Measurements from ENCODE around the gene PRRT4. TPM values are rescaled to one million over a fixed set of nuclear protein-coding genes. Genes with fewer than 3 reads are reported as not detected.
A peak's percentile ranks its signal among the peaks of the same experiment; 100 is the strongest.

PRRT4 gene
- total and polyA plus RNA-seq, 9 of the 15 experiments (the other 6 are each of a cell fraction or from before 2014, with no cell fraction given) = not detected

- no peak for TF ChIP-seq ZBTB9 (CRISPR knock-in tag; IDR thresholded peaks at IDR 0.05)
- TF ChIP-seq ZFP36 (IDR thresholded peaks at IDR 0.05; ENCODE audit: low read depth, low read length, partially characterized antibody) = no peak
- TF ChIP-seq HES1 (IDR thresholded peaks at IDR 0.05; ENCODE audit: low read depth) = no peak
- no peak for TF ChIP-seq SAP30 (IDR thresholded peaks at IDR 0.05; ENCODE audit: borderline replicate concordance, insufficient read depth, low read depth, low read length, poor library complexity, severe bottlenecking)
- no peak for TF ChIP-seq SNRNP70 (optimal IDR thresholded peaks at IDR 0.05; ENCODE audit: low read depth, low read length)
- TF ChIP-seq CBFA2T3 (IDR thresholded peaks at IDR 0.05) = no peak
- no peak for TF ChIP-seq ZNF174 (CRISPR knock-in tag; IDR thresholded peaks at IDR 0.05)
- TF ChIP-seq ARNT (IDR thresholded peaks at IDR 0.05) = no peak
- TF ChIP-seq ZNF316 (IDR thresholded peaks at IDR 0.05) = peak; percentile 55
- no peak for TF ChIP-seq MBD1 (CRISPR knock-in tag; IDR thresholded peaks at IDR 0.05)
- peak; percentile 22 for TF ChIP-seq DACH1 (IDR thresholded peaks at IDR 0.05; ENCODE audit: partially characterized antibody)
- no peak for TF ChIP-seq BMI1 (IDR thresholded peaks at IDR 0.05; ENCODE audit: low read length)
- 0 out of 2 replicates have a peak, but pooled peaks have one; percentile 27 for TF ChIP-seq TFAP4 (CRISPR knock-in tag; IDR thresholded peaks at IDR 0.05; ENCODE audit: borderline replicate concordance)
- TF ChIP-seq POLR2AphosphoS5 (IDR thresholded peaks at IDR 0.05; ENCODE audit: control insufficient read depth, insufficient read depth, low read depth, low read length) = no peak
- TF ChIP-seq SMARCA4 (IDR thresholded peaks at IDR 0.05) = no peak
- TF ChIP-seq TRIM25 (IDR thresholded peaks at IDR 0.05; ENCODE audit: borderline replicate concordance) = no peak
Observed at GRCh38 chr7:128390871-128391565, 29.5 kb upstream of the PRRT4 start (continued).

Measured in K562 (cell line).